K562 (cell line): ENCODE measurements around the gene SPATC1L. TPM values are rescaled to one million over a fixed set of nuclear protein-coding genes. Genes with fewer than 3 reads are reported as not detected.
A peak's percentile ranks its signal among the peaks of the same experiment; 100 is the strongest.

ENCODE experiments used
- ATF1 ChIP-seq, 2 experiments: fragments of 450-650 bp in 1 of 2; IDR thresholded peaks; 2 replicates each; pipeline ENCODE4 v1.6.1; 2016; ENCODE audit warnings: missing compliant biosample characterization in 1 of 2, missing genetic modification characterization in 1 of 2
- KAT7 ChIP-seq: sonication (generic); formaldehyde crosslinking; IDR thresholded peaks from 2 replicates; pipeline ENCODE4 v1.8.0; 2022; ENCODE audit warnings: missing genetic modification reagents, mild to moderate bottlenecking, borderline replicate concordance
- RERE ChIP-seq: sonication (generic); formaldehyde crosslinking; IDR thresholded peaks from 2 replicates; pipeline ENCODE4 v1.8.0; 2023; ENCODE audit warnings: missing genetic modification reagents, mild to moderate bottlenecking, borderline replicate concordance
- REST ChIP-seq, 2 experiments: fragments of 450-650 bp; formaldehyde crosslinking in 1 of 2; IDR thresholded peaks; 2 replicates each; pipeline versions ENCODE4 v1.4.0 to v1.6.1; 2014 to 2020; ENCODE audit warnings: mild to moderate bottlenecking in 2 of 2, borderline replicate concordance in 1 of 2, low read depth in 1 of 2
- polyA plus RNA-seq, 8 experiments: library from polyadenylated mRNA; depleted of rRNA in 4 of 8; stranded (reverse) in 5 of 8; unstranded in 3 of 8; fragments of >200 nt; fragmentation: Nextera tagmentation in 2 of 8; fragmentation: Illumina TruSeq in 1 of 8; extraction: Ambion mirVana in 2 of 8; extraction: Trizol in 1 of 8; gene quantifications; 2 replicates each; pipeline versions ENCODE4 v1.2.1 to v1.2.3, GENCODE V29; 2011 to 2014; ENCODE audit warnings: inconsistent platforms in 1 of 8, missing spikeins in 1 of 8
- total RNA-seq, 7 experiments: library from RNA; depleted of rRNA in 6 of 7; stranded (reverse); fragments of >200 nt in 6 of 7; fragmentation: Illumina TruSeq in 2 of 7; extraction: Trizol in 2 of 7; gene quantifications; 2 replicates each; pipeline versions ENCODE4 v1.2.1 to v1.2.3, GENCODE V29; 2011 to 2021; ENCODE audit warnings: low replicate concordance in 1 of 7

Gene SPATC1L
- total and polyA plus RNA-seq, 9 of the 15 experiments (the other 6 are each of a cell fraction or from before 2014, with no cell fraction given), result 0.14 to 121 (median 34.0) TPM; not detected in 1

- TF ChIP-seq REST (IDR thresholded peaks at IDR 0.05; ENCODE audit: borderline replicate concordance), result peak; percentile 30; the same call in 1 of the 2 replicates
- no peak for TF ChIP-seq REST (CRISPR knock-in tag; IDR thresholded peaks at IDR 0.05; ENCODE audit: low read depth)
- TF ChIP-seq ATF1 (CRISPR knock-in tag; IDR thresholded peaks at IDR 0.05), result no peak
- TF ChIP-seq ATF1 (tag; IDR thresholded peaks at IDR 0.05), result 0 out of 2 replicates have a peak, but pooled peaks have one; percentile 0
- TF ChIP-seq KAT7 (CRISPR knock-in tag), result 0 out of 2 replicates have a peak, but pooled peaks have one; percentile 32
- TF ChIP-seq RERE (CRISPR knock-in tag), result 0 out of 2 replicates have a peak, but pooled peaks have one; percentile 29
- TF ChIP-seq, all 486 proteins: peak for 33
Measured at GRCh38 chr21:46189213-46189958, 5.1 kb upstream of the SPATC1L start (continued).
